ENCODE results near the gene SEC61A1.

GRCh38 chr3:128051459-128051836 lies 789 bp upstream of the SEC61A1 start:
- TF ChIP-seq EZH2 (IDR thresholded peaks at IDR 0.05; ENCODE audit: insufficient read depth, low read length) (no peak), CTCF (IDR thresholded peaks at IDR 0.05; ENCODE audit: insufficient read depth, low read depth, low read length) (no peak)

All from astrocyte (in vitro differentiated cells and primary cell).